ENCODE results near the gene OSBPL3. TPM values are rescaled to one million over a fixed set of nuclear protein-coding genes. Genes with fewer than 3 reads are reported as not detected.

Gene OSBPL3
- total and polyA plus RNA-seq, 2 donors (not counting 1 experiment from before 2014, with no cell fraction given) = 22.7 to 70.2 TPM

GRCh38 chr7:24982917-24983316 is 2.9 kb upstream of the OSBPL3 start:
- Histone ChIP-seq H3K4me2 (ENCODE audit: extremely low read depth, insufficient read depth, low read length) (no peak overlapping the region), H3K4me1 (ENCODE audit: control insufficient read depth, extremely low read depth, insufficient read depth, low read length) (peaks cover 6% of the 10 kb centered on the region), H3K36me3 (ENCODE audit: control insufficient read depth, insufficient read depth, low read length) (no peaks in the 10 kb centered on the region), H3K79me2 (ENCODE audit: control insufficient read depth, insufficient read depth, low read length) (peaks cover 17% of the 10 kb centered on the region), H2AFZ (ENCODE audit: low read length) (no peak overlapping the region), H3K27me3 (ENCODE audit: control insufficient read depth, insufficient read depth, low read length) (no peaks in the 10 kb centered on the region), H3K9me3 (ENCODE audit: control insufficient read depth, insufficient read depth, low read depth, low read length) (no peaks in the 10 kb centered on the region), H3K27ac (ENCODE audit: insufficient read depth, low read length) (no peak overlapping the region), H3K4me3 (replicated peaks in 1 of 4; ENCODE audit: control extremely low read depth in 1 of 4, insufficient read depth in 1 of 4, low read depth in 3 of 4, low read length in 4 of 4) (no peak overlapping the region), H3K9ac (ENCODE audit: insufficient read depth, low read length) (no peak overlapping the region), H4K20me1 (ENCODE audit: control insufficient read depth, extremely low read depth, insufficient read depth, low read length) (no peaks in the 10 kb centered on the region)
- TF ChIP-seq EZH2 (IDR thresholded peaks at IDR 0.05; ENCODE audit: low read length, missing control alignments) = no peak
- peak in 1 of 2 donors; percentile 20 for TF ChIP-seq CTCF (conservative IDR thresholded peaks at IDR 0.05 in 1 of 2, IDR thresholded peaks at IDR 0.05 in 1 of 2; ENCODE audit: low read depth in 1 of 2, low read length in 2 of 2)
- DNase-seq (ENCODE audit: low read depth in 2 of 2) = no peak

- Histone ChIP-seq H3K36me3 (ENCODE audit: control insufficient read depth, insufficient read depth, low read length) (no peaks in the 10 kb centered on the region), H2AFZ (ENCODE audit: low read length) (peak overlapping the region; percentile 72), H3K4me2 (ENCODE audit: extremely low read depth, insufficient read depth, low read length) (peak overlapping the region; percentile 97), H3K27ac (ENCODE audit: insufficient read depth, low read length) (peak overlapping the region; percentile 94), H3K4me3 (replicated peaks in 1 of 4; ENCODE audit: control extremely low read depth in 1 of 4, insufficient read depth in 1 of 4, low read depth in 3 of 4, low read length in 4 of 4) (peak overlapping the region; percentile 66 to 85 (median 72)), H3K9me3 (ENCODE audit: control insufficient read depth, insufficient read depth, low read depth, low read length) (no peaks in the 10 kb centered on the region), H3K4me1 (ENCODE audit: control insufficient read depth, extremely low read depth, insufficient read depth, low read length) (peaks cover 6% of the 10 kb centered on the region), H3K79me2 (ENCODE audit: control insufficient read depth, insufficient read depth, low read length) (peaks cover 32% of the 10 kb centered on the region), H3K9ac (ENCODE audit: insufficient read depth, low read length) (peak overlapping the region; percentile 76), H4K20me1 (ENCODE audit: control insufficient read depth, extremely low read depth, insufficient read depth, low read length) (no peaks in the 10 kb centered on the region), H3K27me3 (ENCODE audit: control insufficient read depth, insufficient read depth, low read length) (no peaks in the 10 kb centered on the region)
- peak; percentile 74 to 79 for DNase-seq (ENCODE audit: low read depth in 2 of 2)
- TF ChIP-seq EZH2 (IDR thresholded peaks at IDR 0.05; ENCODE audit: low read length, missing control alignments) (no peak), CTCF (conservative IDR thresholded peaks at IDR 0.05 in 1 of 2, IDR thresholded peaks at IDR 0.05 in 1 of 2; ENCODE audit: low read depth in 1 of 2, low read length in 2 of 2) (no peak)
These were observed 1.4 kb upstream of the OSBPL3 start for GRCh38 chr7:24981171-24981951.

- Histone ChIP-seq H3K4me3 (replicated peaks in 1 of 4; ENCODE audit: control extremely low read depth in 1 of 4, insufficient read depth in 1 of 4, low read depth in 3 of 4, low read length in 4 of 4) (peak overlapping the region; percentile 66 to 85 (median 72)), H3K9ac (ENCODE audit: insufficient read depth, low read length) (peak overlapping the region; percentile 81), H2AFZ (ENCODE audit: low read length) (peak overlapping the region; percentile 70), H3K79me2 (ENCODE audit: control insufficient read depth, insufficient read depth, low read length) (peaks cover 39% of the 10 kb centered on the region), H4K20me1 (ENCODE audit: control insufficient read depth, extremely low read depth, insufficient read depth, low read length) (no peaks in the 10 kb centered on the region), H3K9me3 (ENCODE audit: control insufficient read depth, insufficient read depth, low read depth, low read length) (no peaks in the 10 kb centered on the region), H3K27ac (ENCODE audit: insufficient read depth, low read length) (peak overlapping the region; percentile 94), H3K4me1 (ENCODE audit: control insufficient read depth, extremely low read depth, insufficient read depth, low read length) (peaks cover 10% of the 10 kb centered on the region), H3K4me2 (ENCODE audit: extremely low read depth, insufficient read depth, low read length) (peak overlapping the region; percentile 97), H3K27me3 (ENCODE audit: control insufficient read depth, insufficient read depth, low read length) (no peaks in the 10 kb centered on the region), H3K36me3 (ENCODE audit: control insufficient read depth, insufficient read depth, low read length) (no peaks in the 10 kb centered on the region)
- peak in 1 of 2 donors; percentile 45 for DNase-seq (ENCODE audit: low read depth in 2 of 2)
- TF ChIP-seq CTCF (conservative IDR thresholded peaks at IDR 0.05 in 1 of 2, IDR thresholded peaks at IDR 0.05 in 1 of 2; ENCODE audit: low read depth in 1 of 2, low read length in 2 of 2) = no peak
- no peak for TF ChIP-seq EZH2 (IDR thresholded peaks at IDR 0.05; ENCODE audit: low read length, missing control alignments)
These were observed 674 bp upstream of the OSBPL3 start for GRCh38 chr7:24980534-24981170.

Measured in fibroblast of lung (primary cell).